PFSK-1 (cell line): Measurements from ENCODE around the gene CCDC167.

Experiments
- FOXP2 ChIP-seq: optimal IDR thresholded peaks from 2 replicates; pipeline ENCODE3; 2011; ENCODE audit warnings: borderline replicate concordance, control low read depth, inconsistent platforms; ENCODE audit not compliant: insufficient read depth; ENCODE audit errors: extremely low read length, extremely low read depth
- POLR2AphosphoS5 ChIP-seq: IDR thresholded peaks from 2 replicates; pipeline ENCODE4 v1.6.1; 2012; ENCODE audit warnings: low read depth, mild to moderate bottlenecking, control low read depth, low read length, moderate library complexity
- SIN3A ChIP-seq: IDR thresholded peaks from 2 replicates; pipeline ENCODE4 v1.6.1; 2012; ENCODE audit warnings: mild to moderate bottlenecking, low read length, moderate library complexity, borderline replicate concordance; ENCODE audit not compliant: insufficient read depth
- TAF1 ChIP-seq: IDR thresholded peaks from 2 replicates; pipeline ENCODE4 v1.6.1; 2012; ENCODE audit warnings: low read length, control low read depth, borderline replicate concordance; ENCODE audit not compliant: insufficient read depth
- TF ChIP-seq, protein P1 (sequence below), 2 experiments: IDR thresholded peaks; 2 replicates each; pipeline versions ENCODE4 v1.6.1 to v1.8.0; 2011 to 2012; ENCODE audit warnings: low read depth in 2 of 2, low read length in 2 of 2, control low read depth in 1 of 2, inconsistent platforms in 1 of 2, mild to moderate bottlenecking in 1 of 2, moderate library complexity in 1 of 2; ENCODE audit not compliant: insufficient read depth in 1 of 2

CCDC167 gene

DNA sequence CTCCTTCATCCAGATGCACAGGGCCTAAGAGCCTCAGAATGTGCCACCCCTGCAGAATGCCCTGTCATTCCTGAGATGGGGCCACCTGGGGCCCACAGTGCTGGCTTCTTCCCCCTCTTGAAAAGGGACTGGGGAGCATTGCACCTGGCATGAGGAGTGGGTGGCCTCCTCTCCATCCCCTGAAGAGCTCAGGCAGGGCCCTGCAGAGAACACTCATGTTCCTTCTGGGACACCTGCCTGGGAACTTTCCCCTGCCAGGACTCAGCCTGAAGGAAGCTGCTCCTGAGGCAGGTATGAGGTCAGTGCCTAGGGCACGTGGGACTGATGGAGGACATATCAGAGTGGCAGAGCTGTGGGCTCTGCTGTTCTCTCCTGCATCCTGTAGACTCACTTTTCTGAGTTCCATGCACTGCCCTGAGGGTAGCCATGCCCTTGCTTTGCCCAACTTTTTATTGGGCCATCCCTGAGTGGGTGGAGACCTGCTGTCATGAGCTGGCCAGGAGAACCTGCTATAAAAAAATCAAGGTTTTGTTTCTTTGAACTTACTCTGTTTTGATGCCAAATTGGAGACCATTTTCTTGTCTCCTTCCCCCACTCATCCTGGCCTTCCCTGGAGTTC, 19.5 kb downstream of the CCDC167 start:
- TF ChIP-seq, protein P1, sequence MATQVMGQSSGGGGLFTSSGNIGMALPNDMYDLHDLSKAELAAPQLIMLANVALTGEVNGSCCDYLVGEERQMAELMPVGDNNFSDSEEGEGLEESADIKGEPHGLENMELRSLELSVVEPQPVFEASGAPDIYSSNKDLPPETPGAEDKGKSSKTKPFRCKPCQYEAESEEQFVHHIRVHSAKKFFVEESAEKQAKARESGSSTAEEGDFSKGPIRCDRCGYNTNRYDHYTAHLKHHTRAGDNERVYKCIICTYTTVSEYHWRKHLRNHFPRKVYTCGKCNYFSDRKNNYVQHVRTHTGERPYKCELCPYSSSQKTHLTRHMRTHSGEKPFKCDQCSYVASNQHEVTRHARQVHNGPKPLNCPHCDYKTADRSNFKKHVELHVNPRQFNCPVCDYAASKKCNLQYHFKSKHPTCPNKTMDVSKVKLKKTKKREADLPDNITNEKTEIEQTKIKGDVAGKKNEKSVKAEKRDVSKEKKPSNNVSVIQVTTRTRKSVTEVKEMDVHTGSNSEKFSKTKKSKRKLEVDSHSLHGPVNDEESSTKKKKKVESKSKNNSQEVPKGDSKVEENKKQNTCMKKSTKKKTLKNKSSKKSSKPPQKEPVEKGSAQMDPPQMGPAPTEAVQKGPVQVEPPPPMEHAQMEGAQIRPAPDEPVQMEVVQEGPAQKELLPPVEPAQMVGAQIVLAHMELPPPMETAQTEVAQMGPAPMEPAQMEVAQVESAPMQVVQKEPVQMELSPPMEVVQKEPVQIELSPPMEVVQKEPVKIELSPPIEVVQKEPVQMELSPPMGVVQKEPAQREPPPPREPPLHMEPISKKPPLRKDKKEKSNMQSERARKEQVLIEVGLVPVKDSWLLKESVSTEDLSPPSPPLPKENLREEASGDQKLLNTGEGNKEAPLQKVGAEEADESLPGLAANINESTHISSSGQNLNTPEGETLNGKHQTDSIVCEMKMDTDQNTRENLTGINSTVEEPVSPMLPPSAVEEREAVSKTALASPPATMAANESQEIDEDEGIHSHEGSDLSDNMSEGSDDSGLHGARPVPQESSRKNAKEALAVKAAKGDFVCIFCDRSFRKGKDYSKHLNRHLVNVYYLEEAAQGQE (IDR thresholded peaks at IDR 0.05; ENCODE audit: insufficient read depth in 1 of 2, low read depth in 2 of 2, low read length in 2 of 2) = no peak
- no peak for TF ChIP-seq TAF1
- TF ChIP-seq POLR2AphosphoS5 = no peak
- TF ChIP-seq FOXP2 = no peak
- no peak for TF ChIP-seq SIN3A

DNA sequence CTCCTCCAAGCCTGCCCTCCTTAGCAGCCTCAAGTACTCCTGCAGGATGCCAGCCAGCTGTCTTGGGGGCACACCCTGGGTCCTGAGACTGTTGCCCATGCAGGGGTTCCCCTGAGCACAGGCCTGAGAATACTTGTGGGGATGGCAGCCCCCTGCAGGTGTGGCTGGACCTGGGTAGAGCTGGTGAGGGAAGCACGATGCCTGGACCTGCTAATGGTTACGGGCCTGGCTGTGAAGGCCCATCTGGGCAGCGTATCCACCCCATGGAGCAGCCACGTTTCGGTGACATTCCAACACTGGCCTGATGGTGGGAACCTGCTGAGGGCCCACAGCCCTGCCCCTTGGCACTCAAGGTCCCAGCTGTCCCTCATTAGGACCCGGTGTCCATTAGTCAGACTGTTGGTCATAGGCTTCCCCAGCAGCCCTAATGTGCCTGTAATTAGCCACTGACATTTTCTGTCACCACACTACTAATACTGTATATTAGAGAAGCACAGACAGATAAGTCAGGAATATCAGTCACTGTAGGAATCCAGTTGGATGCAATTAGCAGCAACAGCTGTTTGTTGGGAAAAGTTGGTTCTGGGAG, 20.3 kb downstream of the CCDC167 start:
- TF ChIP-seq SIN3A (no peak), POLR2AphosphoS5 (no peak), TAF1 (no peak), FOXP2 (no peak)
- TF ChIP-seq, protein P1 (IDR thresholded peaks at IDR 0.05; ENCODE audit: insufficient read depth in 1 of 2, low read depth in 2 of 2, low read length in 2 of 2) = no peak

DNA sequence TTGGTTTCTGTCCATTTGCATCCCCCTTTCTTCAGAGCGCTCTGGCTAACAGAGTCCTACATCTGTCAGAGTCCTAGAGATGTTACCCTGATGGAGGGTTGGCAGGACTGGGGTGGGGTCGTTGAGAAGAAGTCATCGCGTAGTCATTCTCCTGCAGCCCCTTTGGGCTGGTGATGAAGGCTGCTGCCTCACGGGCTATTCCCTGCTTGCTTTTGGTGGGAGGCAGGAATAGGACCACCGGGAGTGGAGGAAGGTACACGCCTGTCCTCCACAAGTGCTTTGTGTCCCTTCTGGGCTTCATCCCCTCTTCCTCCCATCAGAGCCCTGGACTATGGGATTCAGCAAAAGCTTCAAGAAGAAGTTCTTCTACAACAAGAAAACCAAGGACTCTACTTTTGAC, 20.9 kb downstream of the CCDC167 start:
- TF ChIP-seq POLR2AphosphoS5 (no peak), TAF1 (no peak), FOXP2 (no peak), SIN3A (no peak)
- TF ChIP-seq, protein P1 (IDR thresholded peaks at IDR 0.05; ENCODE audit: insufficient read depth in 1 of 2, low read depth in 2 of 2, low read length in 2 of 2) = no peak

DNA sequence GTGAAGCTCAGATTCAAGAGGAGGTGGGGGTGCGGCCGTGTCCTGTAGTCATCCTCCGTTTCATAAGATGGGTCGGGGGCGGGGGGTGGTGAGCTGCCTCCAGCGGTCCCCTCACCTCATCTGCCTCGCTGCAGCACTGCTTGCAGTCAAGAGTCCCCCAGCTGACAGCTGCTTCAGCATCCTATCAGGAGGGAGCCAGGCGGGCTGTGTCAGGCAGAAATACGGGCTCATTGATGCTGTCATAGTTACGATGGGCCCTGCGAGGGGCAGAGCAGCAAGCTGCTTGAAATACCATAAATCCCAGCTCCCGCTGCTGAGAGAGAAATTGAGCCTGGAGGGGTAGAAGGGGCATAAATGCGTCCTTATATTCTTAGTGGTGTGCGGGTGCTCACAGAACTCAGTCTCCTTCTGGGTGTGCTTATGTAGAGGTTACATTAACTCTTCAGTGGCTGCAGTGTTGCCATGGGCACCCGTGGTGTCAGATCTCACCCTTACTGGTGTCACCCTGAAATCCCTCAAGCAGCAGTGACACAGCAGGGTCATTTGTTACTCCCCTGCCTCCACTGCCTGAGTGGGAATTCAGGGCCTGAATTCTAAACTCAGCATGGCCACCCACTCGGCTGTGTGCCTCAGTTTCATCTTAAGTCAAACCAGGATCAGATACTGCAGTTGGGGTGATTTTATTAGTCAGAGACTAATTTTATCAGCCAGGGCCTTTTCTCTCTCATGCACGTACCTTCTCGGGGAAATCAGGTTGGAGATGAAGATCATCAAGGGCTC, 21.8 kb downstream of the CCDC167 start:
- TF ChIP-seq POLR2AphosphoS5 = no peak
- TF ChIP-seq, protein P1 (IDR thresholded peaks at IDR 0.05; ENCODE audit: insufficient read depth in 1 of 2, low read depth in 2 of 2, low read length in 2 of 2) = no peak
- no peak for TF ChIP-seq SIN3A
- TF ChIP-seq TAF1 = no peak
- no peak for TF ChIP-seq FOXP2
